Measurements from ENCODE around the gene WWOX.

Gene WWOX

DNA sequence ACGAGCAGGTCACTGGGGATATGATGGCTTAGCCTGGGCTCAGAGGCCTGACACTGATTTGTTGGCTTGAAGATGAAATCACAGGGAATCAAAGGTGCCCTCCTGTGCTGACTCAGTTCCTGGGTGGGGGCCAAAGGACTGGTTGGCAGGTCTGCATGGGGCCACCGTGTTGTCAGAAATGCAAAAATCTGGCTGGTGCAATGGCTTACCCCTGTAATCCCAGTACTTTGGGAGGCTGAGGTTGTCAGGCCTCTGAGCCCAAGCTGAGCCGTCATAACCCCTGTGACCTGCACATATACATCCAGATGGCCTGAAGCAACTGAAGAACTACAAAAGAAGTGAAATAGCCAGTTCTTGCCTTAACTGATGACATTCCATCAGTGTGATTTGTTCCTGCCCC, 314.2 kb downstream of the WWOX start:
- DNase-seq: no peak

DNA sequence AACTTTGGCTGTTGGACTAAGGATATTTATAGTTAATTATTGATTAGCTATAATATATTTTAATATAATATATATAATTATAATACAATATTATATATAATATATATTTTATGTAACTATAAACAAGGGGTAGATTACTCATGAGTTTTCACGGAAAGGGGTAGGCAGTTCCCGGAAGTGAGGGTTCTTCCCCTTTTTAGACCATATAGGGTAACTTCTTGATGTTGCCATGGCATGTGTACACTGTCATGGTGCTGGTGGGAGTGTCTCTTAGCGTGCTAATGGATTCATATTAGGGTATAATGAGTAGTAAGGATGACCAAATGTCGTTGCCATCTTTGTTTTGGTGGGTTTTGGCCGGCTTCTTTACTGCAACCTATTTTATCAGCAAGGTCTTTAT, 315.6 kb downstream of the WWOX start:
- no peak for DNase-seq

DNA sequence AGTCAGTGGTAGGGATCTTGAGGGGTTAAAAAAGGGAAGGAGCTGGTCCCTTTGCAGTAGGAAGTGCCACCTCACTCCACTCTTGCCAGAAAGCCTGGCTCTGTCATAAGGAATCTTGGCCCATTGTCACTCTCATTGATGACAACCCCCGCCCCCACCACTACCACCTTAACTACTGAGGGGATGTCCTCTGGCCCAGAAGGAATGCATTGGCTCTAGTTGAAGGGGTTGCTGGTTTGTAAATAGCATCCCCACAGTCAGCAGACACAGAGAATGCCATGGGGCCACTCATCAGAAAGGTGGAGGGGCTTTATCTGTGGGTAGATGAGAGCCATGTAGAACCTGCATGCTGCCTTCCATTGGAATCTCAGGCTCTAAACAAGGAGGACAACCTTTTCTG, 316.2 kb downstream of the WWOX start:
- no peak for DNase-seq

DNA sequence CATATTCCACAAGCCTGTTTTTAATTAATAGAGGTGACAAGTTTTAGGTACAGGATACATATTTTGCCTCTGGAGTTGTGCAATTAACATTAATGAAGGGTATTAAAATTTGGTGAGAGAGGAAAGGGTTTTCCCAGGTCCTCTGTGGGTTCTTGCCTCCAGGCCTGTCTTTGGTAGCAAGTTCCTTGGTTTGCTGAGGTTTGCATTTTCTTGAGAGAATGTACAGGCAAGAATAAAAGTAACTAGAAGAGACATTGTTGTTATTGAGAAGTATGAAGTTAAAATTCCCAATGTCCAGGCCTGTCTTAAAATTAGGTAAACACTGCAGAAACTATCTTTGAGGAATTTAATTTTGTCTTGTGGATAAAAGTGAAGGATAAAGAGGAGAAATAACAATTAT, 316.9 kb downstream of the WWOX start:
- no peak for DNase-seq

DNA sequence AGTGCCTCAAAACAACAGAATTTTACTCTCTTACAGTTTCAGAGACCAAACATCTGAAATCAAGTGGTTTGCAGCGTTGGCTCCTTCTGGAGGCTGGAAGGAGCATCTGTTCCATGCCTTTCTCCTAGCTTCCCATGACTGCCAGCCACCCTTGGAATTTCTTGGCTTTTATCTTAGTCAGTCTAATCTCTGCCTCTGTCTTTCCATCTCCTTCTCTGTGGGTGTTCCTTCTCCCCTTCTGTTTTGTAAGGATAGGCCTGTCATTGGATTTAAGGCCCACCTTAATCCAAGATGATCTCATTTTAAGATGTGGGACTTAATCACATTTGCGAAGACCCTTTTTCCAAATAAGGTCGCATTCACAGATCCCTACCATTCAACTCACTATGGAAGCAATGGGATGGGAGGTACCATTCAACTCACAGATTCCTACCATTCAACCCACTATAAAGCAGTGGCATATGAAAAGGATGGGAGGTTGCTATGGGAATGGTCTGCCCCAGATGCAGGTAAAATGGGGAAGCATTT, 321.8 kb downstream of the WWOX start:
- DNase-seq: no peak

DNA sequence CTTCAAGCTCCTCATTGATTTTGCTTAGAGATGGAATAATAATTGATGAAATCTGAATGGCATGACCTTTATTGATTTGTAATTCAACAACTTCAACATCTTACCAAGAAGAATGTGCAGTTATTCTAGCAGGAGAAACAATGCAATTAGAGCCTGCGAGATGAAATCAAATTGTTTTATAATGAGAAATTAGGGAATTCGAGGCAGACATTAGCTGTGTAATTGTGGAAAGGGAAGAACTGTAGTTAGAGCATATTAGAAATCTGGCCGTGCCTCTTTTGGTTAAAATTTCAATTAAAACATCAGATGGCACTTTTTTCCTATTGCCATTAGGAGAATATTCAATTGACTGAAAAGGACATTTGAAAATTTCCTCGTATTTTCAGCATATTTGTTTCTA, 325.8 kb downstream of the WWOX start:
- DNase-seq: no peak

DNA sequence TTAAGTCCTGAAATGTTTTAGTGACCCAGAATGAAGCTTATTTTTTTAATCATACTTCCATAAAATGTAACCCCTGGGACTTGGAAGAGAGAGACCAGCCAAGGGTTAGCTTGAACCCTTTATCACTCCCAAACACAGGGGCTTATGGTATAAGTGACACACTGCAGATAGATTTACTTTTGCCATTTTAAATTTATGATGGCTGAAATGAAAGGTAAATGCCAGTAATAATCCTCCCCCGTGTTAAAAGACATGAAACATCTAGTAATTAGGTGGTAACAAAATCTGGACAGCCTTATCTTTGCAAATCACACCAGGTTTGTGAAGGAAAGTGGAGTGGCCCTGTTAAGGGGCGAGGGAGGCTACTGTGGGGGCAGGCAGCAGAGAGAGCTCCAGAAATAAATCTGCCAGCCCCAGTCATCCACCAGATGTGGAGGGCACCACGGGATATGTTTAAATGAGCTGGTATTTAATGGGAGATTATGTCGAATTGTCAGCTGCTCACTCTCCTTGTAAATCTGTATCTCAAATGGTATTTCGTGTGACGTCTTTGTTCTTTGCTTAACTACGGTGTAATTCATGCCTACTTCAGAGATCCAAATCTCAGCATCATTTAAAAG, 326.5 kb downstream of the WWOX start:
- no peak for DNase-seq

DNA sequence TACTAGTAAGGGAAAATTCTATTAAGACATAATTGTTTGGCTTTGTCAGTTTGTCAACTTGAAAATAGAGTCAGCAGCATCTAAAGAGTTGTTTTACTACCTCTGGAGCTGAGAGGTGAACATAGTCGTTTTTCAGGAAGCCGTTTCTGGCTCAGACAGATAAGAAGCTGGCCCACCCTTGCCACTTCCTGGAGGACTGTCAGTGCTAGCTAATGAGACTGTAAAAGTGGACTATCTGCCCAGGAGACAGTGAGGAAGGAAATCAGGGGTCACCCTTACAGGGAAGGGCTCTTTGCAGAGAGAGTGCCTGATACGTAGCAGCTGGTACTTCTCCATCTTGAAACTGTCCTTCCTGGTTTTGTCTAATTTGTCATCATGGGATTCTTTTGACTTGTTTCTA, 328.7 kb downstream of the WWOX start:
- no peak for DNase-seq

DNA sequence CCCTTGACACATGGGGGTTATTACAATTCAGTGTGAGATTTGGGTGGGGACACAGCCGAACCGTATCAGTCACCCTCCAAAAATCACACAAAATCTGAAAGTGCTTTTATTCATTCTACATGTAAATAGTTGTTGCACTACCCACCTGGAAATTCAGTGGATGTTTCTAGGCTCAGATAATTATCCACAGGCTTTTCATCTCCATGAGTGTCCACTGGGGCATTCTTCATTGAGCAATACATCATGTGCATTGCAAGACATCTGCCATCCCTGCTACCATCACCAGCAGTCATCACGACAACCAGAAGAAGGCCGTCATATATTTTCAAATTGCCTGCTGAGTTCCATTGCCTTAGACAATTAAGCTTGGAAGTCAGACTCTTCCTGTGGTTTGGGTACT, 330.8 kb downstream of the WWOX start:
- DNase-seq: no peak

DNA sequence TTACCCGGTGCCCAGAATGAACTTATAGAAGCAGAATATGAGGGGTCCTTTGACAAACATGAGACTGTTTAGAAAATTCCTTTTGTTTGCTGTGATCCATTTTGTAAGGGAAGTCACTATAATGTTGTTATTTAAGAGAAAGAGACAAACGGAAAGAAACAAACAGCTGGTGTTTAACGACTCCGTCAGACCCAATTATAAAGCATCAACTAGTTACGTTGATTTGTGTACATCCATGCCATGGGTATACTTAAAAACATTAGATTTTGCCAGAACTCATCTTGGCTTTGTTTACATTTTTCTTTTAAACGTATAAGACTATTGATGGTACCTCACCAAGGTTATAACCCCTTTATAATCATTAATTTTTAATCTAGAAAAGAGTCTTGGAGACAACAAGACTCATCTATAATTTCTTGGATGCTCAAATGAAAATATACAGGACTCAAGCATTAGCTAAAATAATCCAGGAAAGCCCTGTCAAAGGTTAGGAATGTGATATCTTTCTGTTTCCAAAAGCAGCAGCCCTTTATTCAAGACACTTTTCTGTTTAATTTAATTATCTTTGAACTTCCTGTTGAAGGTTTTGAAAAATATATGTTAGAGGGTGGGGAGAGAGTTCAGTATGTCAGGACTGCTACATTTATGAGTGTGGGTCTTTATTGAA, 331.7 kb downstream of the WWOX start:
- no peak for DNase-seq

DNA sequence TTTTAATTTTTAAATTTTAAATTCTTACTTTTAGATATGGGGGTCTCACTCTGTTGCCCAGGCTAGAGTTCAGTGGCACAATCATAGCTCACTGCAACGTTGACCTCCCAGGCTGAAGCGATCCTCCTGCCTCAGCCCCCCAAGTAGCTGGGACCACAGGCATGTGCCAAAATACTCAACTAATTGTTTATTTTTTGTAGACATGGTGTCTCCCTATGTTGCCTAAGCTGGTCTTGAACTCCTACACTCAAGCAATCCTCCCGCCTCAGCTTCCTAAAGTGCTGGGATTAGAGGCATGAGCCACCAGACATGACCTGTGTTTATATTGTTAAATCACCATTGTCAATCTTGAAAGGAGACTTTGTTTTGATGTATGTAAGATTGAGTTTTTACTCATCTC, 332.2 kb downstream of the WWOX start:
- no peak for DNase-seq

DNA sequence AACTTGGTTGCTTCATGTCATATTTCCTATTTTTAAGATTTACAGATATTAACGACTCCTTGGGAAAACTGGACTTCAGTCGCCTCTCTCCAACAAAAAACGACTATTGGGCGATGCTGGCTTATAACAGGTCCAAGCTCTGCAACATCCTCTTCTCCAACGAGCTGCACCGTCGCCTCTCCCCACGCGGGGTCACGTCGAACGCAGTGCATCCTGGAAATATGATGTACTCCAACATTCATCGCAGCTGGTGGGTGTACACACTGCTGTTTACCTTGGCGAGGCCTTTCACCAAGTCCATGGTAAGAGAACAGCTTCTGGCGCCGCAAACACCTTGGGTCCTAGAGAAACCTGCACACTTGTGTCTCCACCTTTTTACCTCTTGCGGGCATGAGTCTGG, 333.0 kb downstream of the WWOX start:
- no peak for DNase-seq

DNA sequence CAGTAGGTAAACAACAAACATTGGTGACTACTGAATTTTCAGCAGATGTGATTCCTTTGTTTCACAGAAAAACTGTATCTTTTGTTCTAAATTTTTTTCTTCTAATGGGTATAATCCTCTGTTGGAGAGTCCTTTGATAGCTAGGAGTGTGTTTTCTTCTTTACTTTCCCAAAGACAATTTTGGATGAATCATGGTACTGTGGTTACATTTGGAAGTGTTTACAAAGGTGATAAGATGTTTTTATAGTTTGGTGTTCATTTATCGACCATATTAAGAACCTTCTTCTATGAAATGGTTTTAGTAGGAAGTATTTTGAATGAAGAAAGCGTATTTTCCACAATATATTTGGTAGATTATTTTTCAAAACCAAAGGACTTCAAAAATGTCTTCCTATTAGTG, 333.7 kb downstream of the WWOX start:
- no peak for DNase-seq

DNA sequence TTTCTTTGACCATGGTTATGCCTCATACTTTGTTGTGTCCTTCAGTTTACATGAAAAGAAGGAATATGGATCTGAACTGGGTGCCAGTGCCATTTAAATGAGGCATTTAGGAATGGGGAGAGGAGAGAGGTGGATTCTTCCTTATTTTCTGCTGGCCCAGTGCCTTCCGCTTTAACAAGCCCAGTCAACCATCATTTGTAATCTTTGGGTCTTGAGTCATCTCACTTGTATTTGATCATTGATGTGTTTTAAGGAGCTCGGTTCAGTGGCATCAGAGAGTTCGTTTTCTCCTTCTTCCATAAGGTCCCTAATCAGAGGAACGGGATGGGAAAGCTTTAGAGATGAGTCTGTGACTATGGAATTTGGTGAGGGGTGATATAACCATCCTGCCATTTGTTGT, 334.9 kb downstream of the WWOX start:
- no peak for DNase-seq

DNA sequence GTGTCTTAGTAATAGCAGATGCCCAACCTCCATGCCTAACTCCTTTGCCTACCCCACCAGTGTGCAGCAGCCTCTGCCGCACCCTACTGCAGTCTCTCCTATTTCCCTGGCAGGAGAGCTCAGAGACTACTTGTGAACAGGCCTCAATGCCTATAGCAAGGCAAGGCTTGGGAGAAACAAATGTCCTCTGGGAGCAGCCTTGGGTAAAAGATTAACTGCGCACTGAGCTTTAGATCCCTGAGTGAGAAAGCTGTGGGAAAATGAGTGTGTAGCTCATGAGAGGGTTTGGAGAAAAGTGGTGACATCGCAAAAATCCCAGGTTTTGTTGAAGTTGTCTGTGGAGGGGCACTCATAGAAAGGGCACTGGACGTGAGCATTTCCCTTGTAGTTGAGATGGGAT, 335.8 kb downstream of the WWOX start:
- DNase-seq: no peak

DNA sequence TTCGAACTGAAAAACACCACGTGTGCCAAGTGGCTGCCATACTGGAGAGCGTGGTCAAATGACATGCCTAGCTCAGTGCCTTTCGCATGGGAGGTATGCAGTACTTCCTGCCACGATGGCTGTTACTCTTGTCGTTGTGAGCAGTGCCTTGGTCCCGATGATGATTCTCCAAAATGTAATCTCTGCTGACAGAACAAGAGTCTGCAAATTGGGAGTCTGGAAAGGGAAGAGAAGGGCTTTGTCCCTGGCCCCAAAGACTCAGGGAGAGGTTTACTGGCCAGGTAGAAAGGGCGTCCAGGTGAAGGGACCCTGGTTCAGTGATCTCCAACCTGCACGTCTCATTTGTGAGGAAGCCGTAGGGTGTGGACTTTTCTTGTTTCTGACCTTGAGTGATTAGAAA, 336.6 kb downstream of the WWOX start:
- no peak for DNase-seq

DNA sequence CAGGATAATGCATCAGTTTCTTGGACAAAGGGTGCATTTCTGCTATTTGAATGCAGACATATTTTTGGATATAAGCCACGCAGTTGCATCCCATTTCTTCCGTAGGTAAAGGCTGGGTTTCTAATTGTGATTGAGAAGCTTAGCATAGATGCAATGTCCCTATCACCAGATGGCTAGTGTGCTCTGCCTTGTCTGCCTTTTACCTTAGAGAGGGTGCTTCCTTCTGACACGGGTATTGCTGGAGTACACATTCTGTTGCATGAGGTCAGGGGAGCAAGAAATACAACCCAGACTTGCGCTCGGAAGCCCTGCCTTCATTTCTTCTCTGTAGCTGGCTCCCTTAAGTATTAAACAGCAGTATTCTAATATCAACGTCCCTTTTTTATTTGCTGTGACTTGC, 337.4 kb downstream of the WWOX start:
- DNase-seq: no peak

DNA sequence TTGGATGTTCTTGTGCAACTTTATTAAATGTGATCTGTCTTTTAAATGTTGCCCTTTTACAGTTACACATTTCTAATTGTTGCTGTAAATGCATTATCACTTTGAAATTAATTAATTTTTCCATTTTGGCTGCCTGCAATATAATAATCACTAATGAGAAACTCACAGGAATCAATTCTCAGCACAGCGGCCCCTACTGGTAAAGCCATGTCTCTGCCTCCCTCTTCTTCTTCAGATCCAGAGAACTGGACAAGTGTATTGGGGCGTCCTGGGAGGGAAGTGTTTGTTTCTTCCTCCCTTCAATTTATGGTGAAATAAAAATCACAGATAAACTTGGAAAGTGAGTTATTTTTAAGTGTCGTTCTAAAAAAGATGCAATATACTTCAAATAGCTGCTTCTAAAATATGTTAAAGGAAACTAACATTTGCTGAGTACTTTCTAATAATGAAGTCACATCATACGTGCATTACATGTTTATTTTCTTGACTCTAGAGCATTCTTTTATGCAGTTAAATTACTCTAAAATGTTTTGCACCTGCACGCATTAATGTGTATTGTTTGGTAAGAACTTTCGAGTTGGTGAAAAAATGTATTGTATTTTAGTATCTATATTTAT, 338.0 kb downstream of the WWOX start:
- DNase-seq: peak; percentile 15

DNA sequence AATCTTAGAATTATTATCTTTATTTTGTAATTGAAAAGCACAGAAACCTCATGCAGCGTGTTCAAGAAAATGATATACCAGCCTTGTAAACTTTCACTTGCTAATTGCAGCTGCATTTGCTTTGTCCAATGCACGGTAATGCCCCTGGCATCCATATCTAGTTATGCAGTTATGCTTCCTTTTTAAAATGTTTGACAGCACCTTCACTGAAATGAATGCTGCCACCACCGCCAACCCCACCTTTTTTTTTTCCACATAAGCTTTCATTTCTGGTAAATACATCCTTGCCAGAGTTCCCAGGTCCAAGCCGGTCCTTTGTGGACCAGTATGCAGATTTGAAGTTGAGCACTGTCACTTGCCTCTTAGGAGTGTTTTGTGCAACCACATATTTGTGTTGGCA, 338.8 kb downstream of the WWOX start:
- no peak for DNase-seq

DNA sequence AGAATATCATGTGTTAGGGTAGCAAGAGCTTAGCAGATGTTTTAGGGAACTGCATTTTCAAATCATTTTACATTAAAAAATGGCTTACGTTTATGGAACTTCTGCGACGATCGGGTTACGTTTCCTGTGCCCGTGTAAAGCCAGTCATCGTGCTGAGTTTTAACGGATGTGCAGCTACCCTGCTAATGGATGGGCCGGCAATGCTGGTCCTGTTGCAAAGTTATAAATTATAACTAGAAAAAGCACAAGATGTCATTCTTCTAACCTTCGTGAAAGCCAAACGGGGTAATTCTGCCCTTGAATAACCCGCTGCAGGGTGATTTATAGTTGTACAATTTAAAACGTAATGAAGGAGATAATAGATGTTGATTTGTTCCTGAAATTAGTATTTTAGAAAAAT, 339.2 kb downstream of the WWOX start:
- DNase-seq: no peak

DNA sequence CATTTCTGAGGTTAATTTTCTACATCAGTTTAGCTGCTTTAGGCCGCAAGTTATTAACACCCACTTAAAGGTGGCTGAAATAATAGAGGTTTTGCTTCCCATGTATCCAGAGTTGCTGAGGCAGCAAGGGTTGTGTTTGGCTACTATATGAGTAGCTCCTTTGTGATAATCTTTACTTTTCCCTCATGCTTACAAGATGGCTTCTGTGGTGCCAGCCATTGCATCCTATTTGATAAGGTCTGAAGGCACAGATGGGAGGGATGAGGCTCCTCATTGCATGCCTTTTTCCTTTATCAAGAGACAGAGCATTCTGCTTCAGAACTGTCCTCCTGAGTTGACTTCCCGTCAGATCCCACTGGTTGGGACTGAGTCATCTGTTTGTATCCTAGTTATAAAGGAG, 340.2 kb downstream of the WWOX start:
- no peak for DNase-seq

DNA sequence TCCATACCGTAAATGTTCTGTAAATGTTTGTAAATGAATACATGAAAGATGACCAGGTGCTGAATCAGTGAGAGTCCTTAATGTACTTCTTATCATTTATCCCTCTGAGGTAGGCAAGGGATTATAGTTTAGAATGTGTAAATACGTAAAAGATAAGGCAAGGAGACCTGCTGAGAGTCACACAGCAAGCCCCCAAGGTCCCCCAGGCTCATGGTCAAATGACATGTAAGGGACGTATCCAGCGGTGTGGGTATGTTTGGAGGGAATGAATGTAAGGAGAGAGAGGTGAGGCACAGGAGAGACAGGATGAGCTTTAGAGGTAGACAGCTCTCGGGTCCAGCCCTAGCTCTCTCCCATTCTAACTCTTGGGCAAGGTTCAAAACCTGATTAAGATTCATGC, 341.8 kb downstream of the WWOX start:
- no peak for DNase-seq

DNA sequence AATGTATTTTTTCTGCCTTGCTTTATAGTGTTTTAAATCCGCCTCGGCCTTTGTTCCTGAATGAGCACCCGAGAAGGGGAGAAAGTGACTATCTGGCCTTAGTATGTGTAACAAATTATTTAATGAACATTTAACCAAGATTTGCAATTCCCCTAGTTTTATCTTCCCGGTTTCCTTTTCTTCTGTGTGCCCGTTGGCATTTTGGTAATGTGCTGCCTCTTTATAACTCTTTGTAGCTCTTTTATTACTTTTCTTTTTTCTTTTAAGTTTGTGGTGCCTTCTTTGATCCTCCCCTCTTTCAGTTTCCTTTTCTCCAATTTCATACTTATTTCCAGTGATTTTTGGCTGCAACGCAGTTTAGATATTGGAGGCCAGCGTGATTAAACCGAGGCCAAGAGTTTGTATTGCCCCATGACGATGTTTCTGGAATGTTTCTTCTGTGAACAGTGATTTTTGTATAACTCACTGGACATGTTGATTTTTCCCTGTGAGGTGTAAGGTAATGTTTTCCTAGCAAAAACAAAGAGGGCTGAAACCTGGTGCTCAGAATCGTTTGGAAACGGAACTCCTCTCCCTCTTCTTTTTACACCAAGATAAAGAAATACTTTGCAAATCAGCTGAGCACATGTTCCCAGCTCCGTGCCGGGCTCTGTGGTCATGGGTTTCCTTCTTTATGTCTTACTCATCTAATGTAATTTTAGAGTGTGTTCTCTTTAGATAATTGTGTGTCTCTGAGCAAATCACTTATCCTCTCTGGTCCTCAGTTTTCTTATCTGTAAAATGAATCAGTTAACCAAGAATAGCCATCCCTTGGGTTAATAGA, 344.3 kb downstream of the WWOX start:
- no peak for DNase-seq

DNA sequence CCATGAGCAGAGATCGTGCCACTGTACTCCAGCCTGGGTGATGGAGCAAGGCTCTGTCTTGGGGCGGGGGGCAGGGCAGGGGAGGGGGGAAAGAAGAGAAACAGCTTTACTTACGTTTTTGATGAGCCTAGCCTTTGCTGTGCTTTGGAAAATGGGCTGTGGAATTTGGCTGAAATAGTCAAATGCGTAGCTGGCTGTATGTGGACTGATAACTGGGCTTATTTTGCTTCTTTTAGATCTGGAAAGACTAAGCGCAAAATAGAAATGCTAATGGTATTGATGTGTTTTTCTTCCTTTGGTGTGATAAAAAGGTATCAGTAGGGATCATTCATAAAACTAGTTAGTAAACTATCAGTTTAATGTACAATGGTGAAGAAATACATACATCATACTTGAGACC, 346.4 kb downstream of the WWOX start:
- DNase-seq: no peak

Measured in NK-92 treated with Interleukin-12 subunit alpha and Interleukin-12 subunit beta, amount 100 ng/mL, for 24 hours (cell line).